ENCODE measurements around the gene ETV1.
"Not testable (repeated sequence)": the region's sequence is repeated elsewhere in the genome, so short reads cannot be mapped to it uniquely, and the experiment has no call there.

The ETV1 gene

DNA sequence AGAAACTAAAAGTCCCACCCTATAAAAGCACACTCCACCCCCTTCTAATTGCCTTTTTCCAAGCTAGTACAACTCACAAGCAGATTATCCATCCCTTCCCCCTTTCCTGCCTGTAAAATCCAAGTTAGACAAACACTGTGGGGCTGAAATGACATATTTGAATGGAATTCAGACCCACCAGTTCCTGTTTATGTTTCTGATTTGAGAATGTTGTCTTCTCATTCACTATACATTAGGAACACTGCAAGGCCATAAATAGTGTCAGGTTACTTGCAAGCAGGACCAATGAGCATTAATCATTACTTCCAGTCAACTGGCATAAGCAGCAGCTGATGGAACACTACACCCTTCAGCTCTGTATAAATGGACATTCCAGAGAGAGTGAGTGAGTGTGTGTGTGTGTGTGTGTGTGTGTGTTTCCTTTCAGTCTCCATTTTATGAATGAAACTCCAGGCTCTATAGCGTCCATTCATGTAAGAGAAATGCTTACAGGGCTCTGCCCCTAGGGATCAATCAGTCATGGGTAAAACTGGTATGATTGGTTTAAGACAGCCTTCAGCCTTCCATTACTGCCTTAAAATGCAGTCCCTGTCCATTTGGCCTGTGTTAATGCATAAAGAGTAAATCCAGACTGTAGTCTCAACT, 69.3 kb downstream of the ETV1 start:
- DNase-seq, result peak; percentile 31

DNA sequence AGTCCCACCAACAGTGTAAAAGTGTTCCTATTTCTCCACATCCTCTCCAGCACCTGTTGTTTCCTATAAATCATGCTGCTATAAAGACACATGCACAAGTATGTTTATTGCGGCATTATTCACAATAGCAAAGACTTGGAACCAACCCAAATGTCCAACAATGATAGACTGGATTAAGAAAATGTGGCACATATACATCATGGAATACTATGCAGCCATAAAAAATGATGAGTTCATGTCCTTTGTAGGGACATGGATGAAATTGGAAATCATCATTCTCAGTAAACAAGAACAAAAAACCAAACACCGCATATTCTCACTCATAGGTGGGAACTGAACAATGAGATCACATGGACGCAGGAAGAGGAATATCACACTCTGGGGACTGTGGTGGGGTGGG, 71.1 kb downstream of the ETV1 start:
- not testable (repeated sequence) for DNase-seq

DNA sequence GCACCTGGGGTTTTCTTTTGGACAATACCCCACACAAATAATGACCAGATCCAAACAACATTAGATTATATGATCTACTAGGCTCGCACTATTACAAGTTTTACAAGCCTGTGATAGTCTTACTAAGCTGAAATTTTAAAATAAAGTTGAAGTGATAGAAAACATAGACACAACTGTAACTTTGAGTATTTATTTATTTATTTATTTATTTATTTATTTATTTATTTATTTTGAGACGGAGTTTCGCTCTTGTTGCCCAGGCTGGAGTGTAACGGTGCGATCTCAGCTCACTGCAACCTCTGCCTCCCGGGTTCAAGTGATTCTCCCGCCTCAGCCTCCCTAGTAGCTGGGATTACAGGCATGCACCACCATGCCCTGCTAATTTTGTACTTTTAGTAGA, 72.4 kb downstream of the ETV1 start:
- not testable (repeated sequence) for DNase-seq

DNA sequence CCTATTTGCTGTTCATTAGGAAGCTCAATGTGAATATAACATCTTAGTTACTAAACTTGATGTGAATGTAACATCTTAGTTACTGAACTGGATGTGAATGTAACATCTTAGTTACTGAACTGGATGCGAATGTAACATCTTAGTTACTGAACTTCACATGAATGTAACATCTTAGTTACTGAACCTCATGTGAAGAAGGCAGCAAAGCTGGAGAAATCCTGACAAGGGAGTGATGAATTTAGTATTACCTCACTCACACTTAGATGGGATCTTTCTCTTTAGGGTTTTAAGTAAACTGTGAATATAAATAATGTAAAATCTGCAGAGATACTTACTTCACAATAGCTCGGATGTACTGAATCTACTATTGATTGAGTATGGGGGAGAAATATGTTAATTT, 73.6 kb downstream of the ETV1 start:
- DNase-seq, result no peak

DNA sequence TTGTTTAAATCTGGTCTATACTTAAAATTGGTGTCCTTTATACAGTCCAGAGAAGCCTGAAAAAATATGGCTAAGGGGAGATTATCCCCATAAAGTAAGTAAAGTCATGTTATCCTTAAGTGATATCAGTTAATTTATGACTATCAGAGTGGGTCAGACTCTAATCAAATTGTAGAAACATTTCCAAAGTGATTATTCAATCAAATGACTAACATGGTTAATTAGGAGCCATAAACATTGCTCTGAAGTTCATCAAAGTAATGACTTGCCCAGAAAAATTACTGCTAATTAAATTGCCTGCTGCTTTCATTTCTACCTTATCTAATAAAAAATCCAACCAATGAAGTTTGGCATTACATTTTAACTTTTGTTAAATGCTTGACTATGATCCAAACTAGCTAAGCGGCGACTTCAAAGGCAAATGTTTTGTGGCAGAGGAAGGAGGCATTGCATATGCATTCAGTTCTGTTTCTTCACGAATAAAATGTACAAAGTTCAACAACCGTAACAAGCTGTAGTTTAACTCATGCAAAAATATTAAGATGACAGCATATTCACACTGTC, 76.7 kb downstream of the ETV1 start:
- no peak for DNase-seq

DNA sequence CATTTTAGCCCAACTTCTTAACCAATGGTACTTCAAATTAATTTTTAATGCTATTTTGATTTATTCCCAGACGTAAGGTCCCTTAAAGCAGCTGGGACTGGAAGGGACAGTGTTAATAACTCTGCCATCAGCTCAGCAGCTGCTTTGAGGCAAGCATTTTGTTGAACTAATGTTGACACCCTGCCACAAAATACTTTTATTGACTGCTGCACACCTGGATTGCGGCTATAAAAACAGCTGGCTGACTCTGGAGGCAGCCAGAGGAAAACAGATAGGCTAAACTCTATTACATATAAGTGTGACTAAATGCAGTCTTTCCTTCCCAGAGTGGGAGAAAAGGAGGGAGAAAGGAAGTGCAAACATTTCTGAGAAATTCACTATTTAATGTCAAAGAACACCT, 77.6 kb downstream of the ETV1 start:
- DNase-seq, result no peak

DNA sequence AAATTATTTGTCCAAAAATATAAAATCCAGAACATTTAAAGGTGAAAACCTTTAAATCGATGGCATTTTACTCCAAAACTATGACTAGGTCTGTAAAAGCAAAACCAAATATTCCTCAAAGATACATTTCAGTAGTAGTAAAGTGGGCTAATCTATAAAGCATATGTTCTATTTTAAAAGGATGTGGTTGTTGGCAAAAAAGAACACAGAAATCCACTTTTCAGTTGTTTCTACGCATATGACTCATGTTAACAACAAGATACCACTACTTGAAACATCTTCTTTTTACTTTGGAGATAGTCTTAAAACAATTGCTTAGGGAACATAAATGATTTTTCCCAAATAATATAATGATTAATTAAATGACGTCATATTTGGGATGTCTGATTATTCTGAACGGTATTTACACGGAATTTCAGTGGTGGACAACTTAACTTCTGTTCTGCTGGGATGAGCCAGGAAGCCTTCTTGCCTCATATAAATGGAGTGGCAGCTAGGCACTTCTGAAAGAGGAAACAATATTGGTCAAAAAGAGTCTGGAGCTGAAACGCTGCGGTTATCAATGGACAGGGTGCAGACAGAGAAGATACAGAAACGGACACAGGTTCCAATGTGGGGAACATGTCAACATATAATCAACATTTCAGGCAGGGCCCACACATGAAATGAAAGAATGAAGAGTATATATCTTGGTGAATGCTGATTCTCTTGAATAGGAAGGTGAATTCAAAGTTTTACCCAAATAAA, 78.5 kb downstream of the ETV1 start:
- no peak for DNase-seq

DNA sequence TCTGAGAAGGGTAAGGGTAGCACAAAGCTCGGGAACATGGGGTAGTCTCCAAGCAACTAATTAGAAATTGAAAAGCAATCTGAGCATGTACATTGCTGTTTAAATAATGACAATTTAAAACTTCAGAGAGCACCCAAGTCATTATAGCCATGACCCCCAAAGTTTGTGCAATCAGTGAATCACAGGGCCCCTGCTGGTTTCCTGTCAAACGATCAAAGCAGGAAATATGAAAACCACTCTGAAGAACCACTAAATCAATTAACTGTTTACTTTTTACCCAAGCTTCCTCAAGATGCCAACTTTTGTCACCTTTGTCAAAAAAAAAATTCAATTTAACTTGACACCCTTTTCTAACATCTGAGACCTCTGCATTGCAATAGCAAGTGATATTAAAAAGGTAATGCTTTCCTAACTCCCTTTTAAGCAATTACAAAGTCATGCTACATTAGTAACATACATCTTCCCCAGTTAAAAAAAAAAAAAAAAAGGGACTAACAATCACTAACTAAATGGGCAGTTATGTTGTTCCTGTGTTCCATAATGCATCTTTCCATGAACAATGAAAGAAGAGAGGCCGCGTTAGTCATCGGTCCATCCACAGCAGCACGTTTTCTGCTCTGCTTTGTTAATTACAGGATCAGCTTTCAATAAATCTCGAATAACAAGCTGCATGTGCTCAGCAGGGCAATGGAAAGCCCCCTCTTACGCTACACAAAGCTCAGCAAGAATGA, 80.6 kb downstream of the ETV1 start:
- no peak for DNase-seq

DNA sequence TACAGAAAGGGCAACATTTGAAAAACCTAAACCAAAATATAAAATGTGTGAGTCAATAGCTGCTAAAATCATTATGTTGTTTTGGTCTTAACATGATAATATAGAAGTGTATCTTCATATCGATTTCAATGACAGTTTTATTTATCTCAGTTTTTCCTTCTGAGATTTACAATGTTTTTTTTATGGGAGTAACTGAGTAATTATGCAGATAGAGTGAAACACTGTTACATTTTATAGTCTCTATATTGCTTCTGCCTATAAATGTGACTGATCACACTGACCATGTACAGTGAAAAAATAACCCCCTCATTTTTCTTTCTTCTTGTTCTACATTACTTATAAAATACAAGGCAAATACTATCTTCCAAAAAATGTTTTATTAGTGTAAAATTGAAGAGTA, 81.6 kb downstream of the ETV1 start:
- no peak for DNase-seq

DNA sequence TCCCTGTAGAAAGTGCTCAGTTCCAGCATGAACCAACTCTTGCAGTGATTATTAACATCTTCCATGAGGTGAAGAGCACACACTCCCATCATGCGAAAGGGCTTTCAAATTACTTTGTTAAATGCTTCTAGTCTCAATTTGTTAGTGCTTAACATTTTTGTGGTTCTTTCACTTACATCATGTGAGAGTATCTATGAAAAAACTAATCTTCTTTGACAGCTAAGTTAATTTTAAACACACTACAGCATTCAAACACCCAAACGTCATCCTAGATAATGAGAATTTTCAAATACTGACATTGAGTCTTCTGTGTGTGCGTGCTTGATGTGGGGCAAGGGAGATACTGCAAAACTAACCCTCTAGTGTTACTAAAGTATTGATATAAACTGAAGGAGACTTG, 84.8 kb downstream of the ETV1 start:
- DNase-seq, result no peak

DNA sequence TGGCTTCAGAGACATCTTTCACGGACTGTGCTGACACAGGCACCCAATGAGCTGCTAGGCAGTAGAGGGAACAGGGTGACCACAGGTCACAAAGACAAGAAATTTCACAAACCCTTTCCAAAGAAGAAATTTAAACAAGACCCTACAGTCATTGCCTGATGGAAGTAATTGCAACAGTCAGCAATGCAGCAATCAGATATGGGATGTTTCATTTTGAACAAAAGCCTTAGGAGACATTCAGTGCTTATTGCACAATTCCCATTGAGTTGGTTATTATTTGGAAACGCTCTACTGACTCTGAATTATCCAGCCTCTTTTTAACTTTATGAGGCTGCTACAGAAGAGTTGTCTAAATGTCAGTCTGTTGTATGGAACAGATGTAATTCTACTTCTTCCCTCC, 85.5 kb downstream of the ETV1 start:
- no peak for DNase-seq

DNA sequence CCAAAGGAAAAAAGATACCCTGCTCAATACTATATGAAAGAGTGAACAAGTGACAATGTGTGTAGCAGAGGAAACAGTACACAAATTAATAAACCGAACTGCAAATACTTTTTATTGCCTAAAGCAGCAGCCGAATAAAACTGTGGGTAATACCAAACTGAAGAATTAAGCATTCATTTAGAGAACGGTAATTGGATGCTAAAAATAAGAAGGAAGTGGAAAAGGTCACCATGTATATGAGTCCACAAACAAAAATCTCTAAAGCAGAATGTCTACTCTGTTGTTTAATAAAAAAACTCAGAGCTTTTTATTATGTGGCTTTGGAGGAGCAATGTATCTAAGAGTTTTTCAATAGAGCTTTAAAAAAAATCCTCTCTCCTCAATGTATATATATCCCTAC, 87.9 kb downstream of the ETV1 start:
- no peak for DNase-seq

DNA sequence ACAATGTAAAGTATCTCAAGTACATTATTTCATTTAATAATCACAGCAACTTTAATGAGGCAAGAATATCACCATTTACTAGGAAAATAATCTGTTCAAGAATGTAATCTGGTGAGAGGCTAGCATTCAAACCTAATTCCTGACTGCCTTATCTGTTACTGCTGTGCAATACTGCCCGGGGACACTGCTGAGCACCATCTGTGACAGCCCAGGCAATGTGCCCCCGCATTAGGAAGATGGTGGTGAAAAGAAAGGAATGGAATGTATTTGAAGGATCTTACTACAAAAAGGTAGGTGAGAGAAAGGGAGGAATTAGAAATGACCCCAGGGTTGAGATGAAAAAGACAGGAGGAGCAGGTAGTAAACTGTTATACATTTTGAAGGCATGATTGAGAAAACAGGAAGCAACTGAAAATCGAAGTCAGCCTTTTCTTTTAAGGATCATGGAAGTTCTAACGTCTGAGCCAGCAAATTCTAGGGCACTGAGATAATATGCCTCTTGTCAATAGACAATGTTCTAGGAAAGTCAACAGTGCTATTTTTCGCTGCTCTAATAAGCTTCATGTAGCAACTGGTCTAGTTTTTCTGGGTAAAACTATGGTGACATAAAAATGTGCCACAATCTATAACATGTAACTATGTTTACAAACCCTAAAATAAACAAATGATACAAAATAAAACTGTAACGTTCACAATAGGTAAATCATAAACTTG, 90.4 kb downstream of the ETV1 start:
- no peak for DNase-seq

DNA sequence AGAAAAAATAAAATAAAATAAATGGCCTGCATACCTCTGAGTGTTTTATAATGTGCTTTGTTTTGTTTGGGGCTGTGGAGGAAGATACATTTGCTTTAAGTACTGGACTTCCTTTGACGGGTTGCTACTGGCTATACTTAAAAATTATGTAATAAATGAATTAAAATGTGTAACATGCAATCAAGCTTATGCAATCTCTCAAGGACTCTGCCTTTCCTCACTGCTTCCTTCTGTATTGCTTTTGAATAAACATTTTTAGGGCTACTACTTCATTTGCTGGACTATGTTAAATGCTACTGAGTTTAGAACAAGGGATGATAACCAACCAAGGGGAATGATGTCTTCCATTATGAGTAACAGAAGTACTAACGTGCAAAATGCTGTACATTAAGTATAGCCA, 91.6 kb downstream of the ETV1 start:
- DNase-seq, result no peak

DNA sequence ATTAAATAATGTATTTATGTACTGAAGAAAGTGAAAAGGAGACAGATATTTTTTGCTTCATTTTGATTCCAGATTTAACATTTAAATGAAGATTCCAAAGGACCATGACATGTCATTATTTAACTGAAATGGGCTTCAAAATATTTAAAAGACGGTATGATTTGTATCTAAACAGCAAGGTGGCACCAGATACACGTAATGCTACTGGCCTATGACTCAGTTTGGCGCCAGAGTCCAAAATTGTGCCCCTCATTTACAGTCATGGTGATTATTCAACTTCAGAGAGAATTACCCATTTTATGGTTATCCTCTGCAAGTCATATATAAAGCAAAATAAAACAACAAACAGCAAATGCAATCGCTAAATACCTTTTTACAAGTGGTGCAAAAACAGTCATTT, 94.5 kb downstream of the ETV1 start:
- no peak for DNase-seq

DNA sequence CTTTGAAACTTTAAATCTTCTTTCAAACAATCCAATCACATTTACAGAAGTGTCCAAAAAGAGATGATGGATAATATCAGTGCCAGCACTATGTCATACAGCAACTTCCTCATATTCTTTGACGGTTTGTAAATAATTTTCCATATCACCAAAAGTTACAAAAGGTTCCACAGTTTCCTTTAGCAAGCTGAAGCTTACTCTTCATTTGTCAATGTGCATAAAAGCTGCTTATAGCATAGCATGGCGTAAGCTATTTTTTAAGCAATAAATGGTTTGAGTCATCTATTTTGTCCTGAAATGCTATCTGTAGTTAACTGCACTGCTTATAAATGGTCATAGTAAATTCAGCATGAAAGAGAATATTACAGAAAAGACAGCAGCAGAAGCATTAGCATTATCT, 95.1 kb downstream of the ETV1 start:
- DNase-seq, result no peak

DNA sequence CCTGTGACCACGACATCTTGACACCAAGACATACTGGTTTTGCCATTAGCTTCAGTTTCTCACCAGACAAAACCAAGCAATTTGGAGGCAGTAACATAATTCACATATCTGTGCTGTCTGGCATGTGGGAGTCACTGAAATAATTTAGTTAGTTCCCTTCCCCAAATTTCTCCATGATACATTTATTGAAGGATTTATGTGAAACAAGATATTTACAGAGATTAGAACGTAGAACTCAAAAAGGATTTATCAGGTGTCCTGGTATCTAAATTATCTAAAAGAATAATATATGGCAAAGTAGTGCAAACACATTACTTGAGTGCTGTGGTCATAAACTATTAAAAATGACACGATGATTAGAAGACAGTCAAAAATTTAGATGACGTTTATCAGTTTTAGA, 98.7 kb downstream of the ETV1 start:
- no peak for DNase-seq

DNA sequence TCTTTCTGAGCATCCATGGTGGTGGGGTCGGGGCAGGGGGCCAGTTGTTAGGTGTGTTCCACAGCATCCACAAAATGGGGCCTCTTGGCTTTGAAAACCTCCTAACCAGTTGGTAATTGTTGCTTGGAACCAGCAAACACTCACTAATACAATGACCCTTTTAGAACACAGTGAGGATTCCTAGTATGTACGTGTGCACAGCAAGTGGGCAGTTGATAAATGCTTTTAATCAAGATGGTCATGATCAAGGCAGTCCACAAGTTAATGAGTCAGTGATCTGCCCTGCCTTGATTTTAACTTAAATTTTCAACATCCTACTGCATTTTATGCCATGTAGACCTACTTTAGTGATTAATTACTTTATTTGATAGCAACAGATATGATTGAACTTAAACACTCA, 103.1 kb downstream of the ETV1 start:
- no peak for DNase-seq

DNA sequence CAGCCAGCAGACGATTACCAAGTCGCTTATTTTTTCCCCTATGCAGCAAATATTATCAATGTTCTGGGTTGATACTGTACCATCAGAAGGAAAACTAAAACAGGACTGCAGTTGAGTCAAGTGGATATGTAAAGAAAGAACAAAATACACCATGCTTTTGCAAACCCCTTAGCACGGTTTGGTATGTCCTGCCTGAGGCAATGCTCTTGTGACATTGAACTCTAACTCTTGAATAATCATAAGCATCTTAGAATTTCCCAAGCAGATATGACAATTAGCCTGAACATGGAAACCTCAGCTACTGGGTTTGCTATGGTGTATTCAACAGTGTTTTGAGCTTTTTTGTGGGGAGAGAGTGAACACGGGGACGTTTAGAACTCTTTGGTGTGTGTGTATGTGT, 107.4 kb downstream of the ETV1 start:
- no peak for DNase-seq

DNA sequence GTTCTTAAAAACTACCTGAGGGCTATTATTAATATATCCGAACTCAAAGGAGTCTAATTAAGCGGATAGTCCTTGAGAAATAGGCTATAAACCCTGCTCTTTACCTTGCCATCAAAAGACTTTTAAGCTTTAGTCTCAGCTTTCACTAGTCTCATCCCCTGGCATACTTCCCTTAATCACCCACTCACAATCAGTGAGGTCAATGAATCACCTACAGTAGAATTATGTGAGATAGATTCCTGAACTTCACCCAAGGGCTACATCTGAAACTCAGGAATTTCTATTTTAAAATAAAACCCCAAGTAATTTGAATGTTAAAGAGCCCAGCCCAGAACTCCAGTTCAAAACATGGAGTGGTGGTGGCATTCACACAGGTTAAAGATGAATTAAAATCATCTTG, 108.7 kb downstream of the ETV1 start:
- DNase-seq, result no peak

DNA sequence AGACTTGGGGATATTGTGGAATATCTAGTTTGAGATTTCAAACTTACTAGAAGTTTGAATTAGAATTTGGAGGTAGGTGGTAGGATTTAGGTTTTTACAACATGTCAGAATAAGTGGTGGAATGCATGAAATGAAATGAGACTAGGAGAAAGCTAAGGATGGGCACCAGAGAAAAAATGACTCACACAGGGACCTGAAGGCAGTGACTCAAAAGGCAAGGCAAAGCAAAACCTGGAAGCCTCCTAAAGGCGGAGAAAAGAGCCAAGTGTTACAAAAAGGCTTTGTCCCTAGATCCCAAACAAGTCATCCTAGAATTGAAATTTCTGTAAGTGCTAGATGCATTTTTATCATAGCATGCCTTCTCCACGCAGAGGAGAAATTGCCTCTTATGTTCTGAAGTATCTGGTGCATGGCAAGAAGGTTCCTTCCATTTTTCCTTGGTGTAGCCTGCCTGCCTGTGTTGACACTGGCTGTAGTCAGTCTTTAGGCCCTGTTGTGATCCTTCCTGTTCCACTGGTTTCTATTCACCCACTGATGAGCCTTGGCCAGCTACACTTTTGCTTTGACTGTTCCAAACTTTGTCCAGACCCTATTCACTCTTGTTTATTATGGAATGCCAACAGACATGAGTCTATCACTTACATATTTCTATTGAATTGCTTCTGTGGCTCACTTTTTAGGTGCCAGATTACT, 109.3 kb downstream of the ETV1 start:
- no peak for DNase-seq

DNA sequence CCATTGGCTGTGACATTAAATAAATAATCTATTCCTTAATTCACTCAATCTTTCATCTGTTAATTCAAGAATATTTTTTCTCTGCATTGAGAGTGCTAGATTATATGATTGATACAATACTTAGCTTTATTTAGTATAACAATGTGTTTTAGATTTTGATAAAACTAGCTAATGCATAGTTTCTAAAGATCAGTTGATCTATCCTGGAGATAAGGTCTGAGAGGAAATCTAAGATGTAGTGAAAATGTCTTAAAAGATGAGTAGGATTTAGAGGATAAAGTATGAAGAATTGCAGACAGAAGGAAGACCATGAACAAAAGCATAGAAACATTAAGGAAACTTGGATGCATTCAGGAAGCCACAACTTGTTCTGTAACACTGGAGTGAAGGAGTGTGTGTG, 110.3 kb downstream of the ETV1 start:
- no peak for DNase-seq

DNA sequence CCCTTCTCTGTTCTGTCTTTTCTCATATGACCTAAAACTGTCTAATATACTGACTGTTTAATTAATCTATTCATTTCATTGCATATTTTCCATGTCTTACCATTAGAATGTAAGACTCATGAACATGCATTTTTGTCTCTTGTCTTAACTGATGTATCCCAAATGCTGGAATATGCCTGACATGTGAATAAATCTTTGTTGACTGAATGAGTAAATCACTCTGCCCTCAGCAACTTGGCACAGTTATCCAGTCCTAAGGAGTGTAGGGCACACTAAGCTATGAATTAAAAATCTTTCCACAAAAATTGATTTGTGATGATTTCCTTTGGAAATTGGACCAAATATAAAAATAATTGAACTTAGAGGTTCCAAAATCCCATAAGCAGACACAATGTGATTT, 111.3 kb downstream of the ETV1 start:
- DNase-seq, result no peak
